ENCODE data around the gene TBC1D9. TPM values are rescaled to one million over a fixed set of nuclear protein-coding genes. Genes with fewer than 3 reads are reported as not detected.

The TBC1D9 gene
- total and polyA plus RNA-seq, 9 donors: 14.6 to 26.9 (median 18.5) TPM

Other genes starting within 250 kb of the TBC1D9 start
- gene ELMOD2, start 232.2 kb downstream of the TBC1D9 start, total RNA-seq: 22.9 TPM
- gene ELMOD2, start 232.2 kb downstream of the TBC1D9 start, polyA plus RNA-seq (ENCODE audit: insufficient read depth in 1 of 8, insufficient read length in 8 of 8, low replicate concordance in 1 of 8): 10 to 100 TPM; 17.0 to 25.8 (median 20.1) TPM
- not detected for gene UCP1, start 187.4 kb downstream of the TBC1D9 start, total RNA-seq
- gene UCP1, start 187.4 kb downstream of the TBC1D9 start, polyA plus RNA-seq (ENCODE audit: insufficient read depth in 1 of 8, insufficient read length in 8 of 8, low replicate concordance in 1 of 8): under 1 TPM in 1 of 8 donors, not detected in 7; 0.13 TPM